Urinary bladder (tissue), 4 donors: ENCODE results near the gene KRT77. TPM values are rescaled to one million over a fixed set of nuclear protein-coding genes. Genes with fewer than 3 reads are reported as not detected.

Source experiments
- DNase-seq: peaks from one replicate; pipeline ENCODE4 v3.0.0-alpha.2; 2015; ENCODE audit errors: extremely low spot score
- H3K27ac ChIP-seq: one replicate; pipeline ENCODE4 v1.5.1; 2013; ENCODE audit warnings: low read depth, mild to moderate bottlenecking, moderate library complexity
- H3K36me3 ChIP-seq: one replicate; pipeline ENCODE4 v1.6.1; 2013; ENCODE audit warnings: mild to moderate bottlenecking, moderate library complexity; ENCODE audit not compliant: insufficient read depth
- H3K4me1 ChIP-seq: one replicate; pipeline ENCODE4 v1.6.1; 2013; ENCODE audit warnings: mild to moderate bottlenecking, moderate library complexity; ENCODE audit not compliant: insufficient read depth
- H3K4me3 ChIP-seq: one replicate; pipeline ENCODE4 v1.5.1; 2013; ENCODE audit warnings: low read depth, low read length
- WGBS: extraction: QIAGEN DNeasy Blood & Tissue Kit; methylation state at CpG from one replicate; pipeline ENCODE4 v1.1.7; 2013; 5-methylcytosine and 5-hydroxymethylcytosine counted together
- polyA plus RNA-seq: library from polyadenylated mRNA; stranded (reverse); fragments of 200-250 nt; gene quantifications from one replicate; pipeline ENCODE4 v1.2.3, GENCODE V29; 2013
- total RNA-seq: library from RNA; depleted of rRNA; stranded (reverse); fragments of >200 nt; gene quantifications from one replicate; pipeline ENCODE4 v1.2.3, GENCODE V29; 2014
- donor health status: healthy with polysubstance abuse.
- donor health status: healthy.

Gene KRT77
- total and polyA plus RNA-seq, 2 donors: not detected

- WGBS: 82% methylated on average over 3 of the region's 3 CpGs
- DNase-seq: no peak
- Histone ChIP-seq H3K4me1 (no peaks in the 10 kb centered on the region), H3K36me3 (no peaks in the 10 kb centered on the region), H3K4me3 (no peak overlapping the region), H3K27ac (no peak overlapping the region)
Observed at GRCh38 chr12:52660934-52661499, 42.3 kb downstream of the KRT77 start.

GRCh38 chr12:52659951-52660350 lies 43.4 kb downstream of the KRT77 start:
- H3K36me3 ChIP-seq: no peaks in the 10 kb centered on the region
- no peak for DNase-seq
- 76% methylated on average over 4 of the region's 4 CpGs for WGBS
- H3K27ac ChIP-seq: no peak overlapping the region
- H3K4me1 ChIP-seq: no peaks in the 10 kb centered on the region
- H3K4me3 ChIP-seq: no peak overlapping the region

GRCh38 chr12:52659395-52659794 lies 43.9 kb downstream of the KRT77 start:
- no peak overlapping the region for H3K27ac ChIP-seq
- H3K4me1 ChIP-seq: no peaks in the 10 kb centered on the region
- 61% methylated on average over 7 of the region's 7 CpGs for WGBS
- DNase-seq: no peak
- no peaks in the 10 kb centered on the region for H3K36me3 ChIP-seq
- no peak overlapping the region for H3K4me3 ChIP-seq

GRCh38 chr12:52658196-52658595 lies 45.1 kb downstream of the KRT77 start:
- 84% methylated on average over 4 of the region's 4 CpGs for WGBS
- H3K27ac ChIP-seq: no peak overlapping the region
- DNase-seq: no peak
- no peak overlapping the region for H3K4me3 ChIP-seq
- no peaks in the 10 kb centered on the region for H3K36me3 ChIP-seq
- no peaks in the 10 kb centered on the region for H3K4me1 ChIP-seq

- 94% methylated on average over 6 of the region's 6 CpGs for WGBS
- no peak overlapping the region for H3K4me3 ChIP-seq
- no peak for DNase-seq
Observed at GRCh38 chr12:52657250-52657902, 45.9 kb downstream of the KRT77 start.

GRCh38 chr12:52656616-52657015 lies 46.7 kb downstream of the KRT77 start:
- no peaks in the 10 kb centered on the region for H3K4me1 ChIP-seq
- no peak for DNase-seq
- H3K4me3 ChIP-seq: no peak overlapping the region
- no peak overlapping the region for H3K27ac ChIP-seq
- H3K36me3 ChIP-seq: no peaks in the 10 kb centered on the region
- 82% methylated on average over 4 of the region's 4 CpGs for WGBS

More at GRCh38 chr12:52657250-52657902, 45.9 kb downstream of the KRT77 start:
- H3K27ac ChIP-seq: no peak overlapping the region
- H3K36me3 ChIP-seq: no peaks in the 10 kb centered on the region
- H3K4me1 ChIP-seq: no peaks in the 10 kb centered on the region

GRCh38 chr12:52655720-52656124 lies 47.6 kb downstream of the KRT77 start:
- no peaks in the 10 kb centered on the region for H3K36me3 ChIP-seq
- no peak overlapping the region for H3K4me3 ChIP-seq
- 63% methylated on average over 8 of the region's 8 CpGs for WGBS
- DNase-seq: no peak
- H3K27ac ChIP-seq: no peak overlapping the region
- no peaks in the 10 kb centered on the region for H3K4me1 ChIP-seq

GRCh38 chr12:52655251-52655650 lies 48.1 kb downstream of the KRT77 start:
- Histone ChIP-seq H3K4me3 (no peak overlapping the region), H3K4me1 (no peaks in the 10 kb centered on the region), H3K27ac (no peak overlapping the region), H3K36me3 (no peaks in the 10 kb centered on the region)
- 60% methylated on average over 6 of the region's 6 CpGs for WGBS
- no peak for DNase-seq

GRCh38 chr12:52651726-52652261 lies 51.5 kb downstream of the KRT77 start, which contains the start of gene KRT2:
KRT2 (minus strand) TSS chr12:52652211; CDS start chr12:52652142, 69 bp downstream.
- H3K4me3 ChIP-seq: no peak within 1 kb of the TSS

GRCh38 chr12:52650520-52651081 lies 52.7 kb downstream of the KRT77 start:
- peak; percentile 31 for DNase-seq
- Histone ChIP-seq H3K4me1 (no peaks in the 10 kb centered on the region), H3K36me3 (no peaks in the 10 kb centered on the region), H3K4me3 (no peak overlapping the region), H3K27ac (no peak overlapping the region)
- 31% methylated on average over 12 of the region's 12 CpGs for WGBS

More at GRCh38 chr12:52651726-52652261, 51.5 kb downstream of the KRT77 start, which contains the start of gene KRT2:
- H3K36me3 ChIP-seq: no peaks in the 10 kb centered on the region
- H3K27ac ChIP-seq: no peak within 1 kb of the TSS
- DNase-seq: no peak
- no peaks in the 10 kb centered on the region for H3K4me1 ChIP-seq
- 98% methylated on average over 16 of the region's 16 CpGs for WGBS

- no peak overlapping the region for H3K4me3 ChIP-seq
- H3K36me3 ChIP-seq: no peaks in the 10 kb centered on the region
- H3K4me1 ChIP-seq: no peaks in the 10 kb centered on the region
- no peak for DNase-seq
- WGBS: 90% methylated on average over 6 of the region's 6 CpGs
- H3K27ac ChIP-seq: no peak overlapping the region
Observed at GRCh38 chr12:52649066-52649465, 54.3 kb downstream of the KRT77 start.

- Histone ChIP-seq H3K36me3 (no peaks in the 10 kb centered on the region), H3K4me3 (no peak overlapping the region), H3K4me1 (no peaks in the 10 kb centered on the region), H3K27ac (no peak overlapping the region)
- DNase-seq: no peak
- WGBS: 96% methylated on average over 8 of the region's 8 CpGs
Observed at GRCh38 chr12:52648012-52648550, 55.2 kb downstream of the KRT77 start.

- DNase-seq: no peak
- Histone ChIP-seq H3K4me1 (no peaks in the 10 kb centered on the region), H3K4me3 (no peak overlapping the region), H3K36me3 (no peaks in the 10 kb centered on the region), H3K27ac (no peak overlapping the region)
- WGBS: 85% methylated on average over 9 of the region's 9 CpGs
Observed at GRCh38 chr12:52647601-52648000, 55.7 kb downstream of the KRT77 start.

- Histone ChIP-seq H3K4me3 (no peak overlapping the region), H3K27ac (no peak overlapping the region), H3K36me3 (no peaks in the 10 kb centered on the region), H3K4me1 (no peaks in the 10 kb centered on the region)
- DNase-seq: no peak
- 92% methylated on average over 12 of the region's 12 CpGs for WGBS
Observed at GRCh38 chr12:52646613-52647012, 56.7 kb downstream of the KRT77 start.
